NCI-H2029 treated with DMSO at 0.1 percent for 48 hours (cell line): ENCODE results near the gene UNC45B.
"Not testable (repeated sequence)": the region's sequence is repeated elsewhere in the genome, so short reads cannot be mapped to it uniquely, and the experiment has no call there.

Source experiments
- DNase-seq: peaks from one replicate; lab custom pipeline; 2025; lab: John Stamatoyannopoulos, UW

UNC45B gene

GRCh38 chr17:35172321-35172720 is 24.7 kb downstream of the UNC45B start:
- not testable (repeated sequence) for DNase-seq

- DNase-seq, result no peak
Measured at GRCh38 chr17:35174835-35175334, 27.3 kb downstream of the UNC45B start.

DNA sequence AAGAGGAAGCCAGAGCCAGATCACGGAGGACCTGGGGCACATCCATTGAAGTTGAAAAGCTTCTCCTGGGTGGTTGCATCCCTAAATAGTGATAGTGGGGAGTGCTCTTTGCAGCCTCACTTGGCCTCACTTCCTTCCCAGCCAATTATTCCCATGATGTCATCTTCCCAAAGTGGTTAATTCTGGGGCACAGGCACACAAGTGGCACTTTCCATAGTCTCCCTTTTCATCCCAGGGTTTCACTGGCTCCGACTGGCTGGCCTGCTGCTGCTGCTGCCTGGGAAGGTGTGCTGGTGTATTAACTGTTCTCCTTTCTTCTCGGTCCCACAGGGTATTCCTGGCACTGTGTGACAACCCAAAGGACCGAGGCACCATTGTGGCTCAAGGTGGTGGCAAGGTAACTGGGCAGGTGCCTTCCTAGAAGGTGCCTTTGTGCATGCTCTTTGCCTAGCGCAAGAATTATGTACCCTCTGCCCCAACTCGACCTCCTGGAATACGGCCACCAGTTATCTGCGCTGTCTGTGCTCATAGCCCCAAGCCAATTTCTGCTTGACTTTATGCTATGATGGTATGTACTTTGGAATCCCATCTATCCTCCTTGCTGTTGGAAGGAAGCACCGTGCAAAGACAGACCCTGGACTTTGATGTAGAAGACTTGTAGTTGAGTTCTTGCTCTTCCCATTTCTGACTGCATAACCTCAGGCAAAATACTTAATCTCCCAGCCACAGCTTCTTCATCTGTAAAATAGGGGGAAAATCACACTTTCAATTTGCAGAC is 28.2 kb downstream of the UNC45B start:
- no peak for DNase-seq

- DNase-seq, result no peak
Measured at GRCh38 chr17:35176897-35177296, 29.3 kb downstream of the UNC45B start.

- not testable (repeated sequence) for DNase-seq
Measured at GRCh38 chr17:35179379-35179778, 31.8 kb downstream of the UNC45B start.

GRCh38 chr17:35183332-35183731 is 35.7 kb downstream of the UNC45B start:
- no peak for DNase-seq

DNA sequence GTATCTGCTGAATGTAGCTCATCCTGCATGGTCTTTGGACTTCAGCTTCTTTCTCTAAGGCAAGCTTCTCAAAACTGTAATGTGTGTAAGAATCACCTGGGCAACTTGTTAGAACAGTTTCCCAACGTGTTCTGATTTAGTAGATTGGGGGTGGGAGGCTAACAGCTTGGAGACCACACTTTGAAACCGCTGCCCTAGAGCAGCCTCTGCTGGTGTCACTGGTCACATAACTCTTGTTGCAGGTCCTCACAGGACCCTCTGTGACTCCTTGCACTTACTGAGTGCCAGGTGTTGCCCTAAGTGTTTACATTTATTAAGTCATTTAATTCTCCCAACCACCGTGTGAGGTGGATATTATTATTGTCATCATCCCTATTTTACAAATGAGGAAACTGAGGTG is 36.7 kb downstream of the UNC45B start:
- no peak for DNase-seq

GRCh38 chr17:35185849-35186248 is 38.2 kb downstream of the UNC45B start:
- DNase-seq, result no peak

GRCh38 chr17:35187481-35187880 is 39.9 kb downstream of the UNC45B start:
- DNase-seq, result no peak

GRCh38 chr17:35188111-35188510 is 40.5 kb downstream of the UNC45B start:
- no peak for DNase-seq

DNA sequence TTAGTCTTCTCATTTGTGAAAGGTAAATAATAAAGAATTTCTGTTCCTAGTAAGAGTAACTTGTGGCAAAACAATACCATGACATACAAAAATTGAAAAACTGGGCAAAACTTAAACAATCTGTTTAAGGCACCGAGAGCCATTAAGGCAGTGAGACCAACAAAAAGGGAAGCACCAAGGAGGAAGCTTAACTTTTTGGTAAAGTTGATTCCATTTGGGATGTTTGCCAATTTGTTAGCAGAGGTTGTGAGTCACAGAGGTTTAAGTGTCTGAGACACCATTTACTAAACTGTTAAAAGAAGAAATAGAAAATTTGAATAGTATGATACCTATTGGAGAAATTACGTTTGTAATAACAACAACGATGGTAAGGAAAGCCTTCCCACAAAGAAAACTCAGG is 41.7 kb downstream of the UNC45B start:
- DNase-seq, result no peak

DNA sequence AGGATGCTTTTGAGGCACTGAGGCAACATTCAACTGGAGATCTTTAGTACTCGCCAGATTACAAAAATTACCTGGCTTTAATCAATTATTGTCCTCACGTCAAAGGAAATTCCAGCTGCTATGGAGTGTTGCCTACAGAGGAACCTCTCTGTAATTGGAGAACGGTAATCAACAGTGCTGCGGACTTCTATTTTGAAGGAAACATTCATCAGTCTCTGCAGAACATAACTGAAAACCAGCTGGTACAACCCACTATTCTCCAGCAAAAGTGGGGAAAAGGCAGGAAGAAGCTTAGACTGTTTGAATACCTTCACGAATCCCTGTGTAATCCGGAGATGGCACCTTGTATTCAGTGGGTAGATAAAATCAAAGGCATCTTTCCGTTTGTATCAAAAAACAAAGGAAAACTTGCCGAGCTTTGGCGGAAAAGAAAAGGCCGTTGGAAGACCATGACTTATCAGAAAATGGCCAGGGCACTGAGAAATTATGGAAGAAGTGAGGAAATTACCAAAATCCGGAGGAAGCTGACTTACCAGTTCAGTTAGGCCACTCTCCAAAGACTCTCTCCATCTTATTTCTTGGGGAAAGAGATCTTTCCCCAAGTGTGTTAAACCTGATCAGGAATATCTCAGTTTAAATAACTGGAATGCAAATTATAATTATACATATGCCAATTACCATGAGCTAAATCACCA is 43.5 kb downstream of the UNC45B start:
- no peak for DNase-seq

GRCh38 chr17:35192708-35193107 is 45.1 kb downstream of the UNC45B start:
- no peak for DNase-seq

DNA sequence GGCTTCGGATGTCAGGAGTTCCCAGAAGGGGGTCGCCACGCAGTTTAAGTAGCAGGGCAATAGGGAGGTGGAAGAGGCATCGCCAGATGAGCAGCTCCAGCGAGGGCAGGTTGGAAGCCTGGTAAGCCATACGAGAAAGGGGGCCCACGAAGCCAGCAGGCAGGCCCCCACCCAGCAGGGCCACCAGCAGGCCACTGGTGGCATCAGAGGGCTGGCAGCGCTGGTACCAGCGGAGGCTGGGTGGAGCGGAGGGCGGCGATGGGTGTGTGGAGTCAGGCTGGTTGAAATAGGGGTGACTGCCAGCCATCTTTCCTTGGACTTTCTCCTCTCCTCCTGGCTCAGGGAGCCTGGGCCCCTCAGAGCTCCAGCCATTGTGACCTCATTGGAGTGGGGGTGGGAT is 46.4 kb downstream of the UNC45B start, which contains the start of gene SLC35G3:
SLC35G3 (minus strand) TSS at position 393 of the 400 bp plus-strand sequence; CDS start at position 307, 86 bp downstream.
- not testable (repeated sequence) for DNase-seq

DNA sequence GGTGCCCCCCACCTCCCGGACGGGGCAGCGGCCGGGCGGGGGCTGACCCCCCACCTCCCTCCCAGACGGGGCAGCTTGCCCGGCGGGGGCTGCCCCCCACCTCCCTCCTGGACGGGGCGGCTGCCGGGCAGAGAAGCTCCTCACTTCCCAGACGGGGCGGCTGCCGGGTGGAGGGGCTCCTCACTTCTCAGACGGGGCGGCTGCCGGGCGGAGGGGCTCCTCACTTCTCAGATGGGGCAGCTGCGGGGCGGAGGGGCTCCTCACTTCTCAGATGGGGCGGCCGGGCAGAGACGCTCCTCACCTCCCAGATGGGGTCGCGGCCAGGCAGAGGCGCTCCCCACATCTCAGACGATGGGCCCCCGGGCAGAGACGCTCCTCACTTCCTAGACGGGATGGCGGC is 47.4 kb downstream of the UNC45B start:
- DNase-seq, result not testable (repeated sequence)

GRCh38 chr17:35202582-35202981 is 55.0 kb downstream of the UNC45B start:
- not testable (repeated sequence) for DNase-seq

- no peak for DNase-seq
Measured at GRCh38 chr17:35210741-35211140, 63.1 kb downstream of the UNC45B start.

DNA sequence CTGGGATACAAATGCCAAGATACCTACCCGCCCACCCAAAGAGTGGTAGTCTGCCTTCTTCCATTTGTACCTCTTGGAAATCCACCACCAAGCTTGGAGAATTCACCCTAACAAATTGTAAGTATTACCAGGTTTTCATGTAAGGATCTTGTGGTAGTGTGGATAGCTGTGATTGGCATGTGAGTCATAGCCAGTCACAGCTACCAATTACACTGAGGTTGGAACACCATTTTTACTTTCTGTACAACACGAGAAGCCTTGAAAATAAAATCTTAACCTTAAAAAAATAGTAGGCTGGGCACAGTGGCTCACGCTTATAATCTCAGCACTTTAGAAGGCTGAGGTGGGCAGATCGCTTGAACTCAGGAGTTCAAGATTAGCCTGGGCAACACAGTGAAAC is 65.1 kb downstream of the UNC45B start:
- no peak for DNase-seq

GRCh38 chr17:35213412-35213940 is 65.9 kb downstream of the UNC45B start:
- no peak for DNase-seq

GRCh38 chr17:35214192-35214591 is 66.6 kb downstream of the UNC45B start:
- DNase-seq, result no peak

GRCh38 chr17:35214631-35215273 is 67.1 kb downstream of the UNC45B start:
- no peak for DNase-seq

- no peak for DNase-seq
Measured at GRCh38 chr17:35217107-35217506, 69.5 kb downstream of the UNC45B start.
